Ascending aorta (tissue), 2 donors: ENCODE results near the gene SPATA1. TPM values are rescaled to one million over a fixed set of nuclear protein-coding genes. Genes with fewer than 3 reads are reported as not detected.

Experiments used
- DNase-seq, 2 donors: peaks; one replicate each; pipeline ENCODE4 v3.0.0-alpha.2; 2019; ENCODE audit warnings: low spot score in 2 of 2
- H3K27ac ChIP-seq, 2 donors: fragments of 200-600 bp; sonication (generic); one replicate each; pipeline ENCODE4 v1.5.1; 2016 to 2017; ENCODE audit warnings: mild to moderate bottlenecking in 1 of 2
- H3K27me3 ChIP-seq: fragments of 200-600 bp; sonication (generic); one replicate; pipeline ENCODE4 v1.5.1; 2017
- H3K36me3 ChIP-seq, 2 donors: fragments of 200-600 bp; sonication (generic); one replicate each; pipeline ENCODE4 v1.5.1; 2016
- H3K4me1 ChIP-seq, 2 donors: fragments of 200-600 bp; sonication (generic); one replicate each; pipeline ENCODE4 v1.5.1; 2016 to 2017; ENCODE audit warnings: mild to moderate bottlenecking in 1 of 2
- H3K4me3 ChIP-seq, 2 donors: fragments of 200-600 bp; sonication (generic); one replicate each; pipeline ENCODE4 v1.5.1; 2016 to 2017; ENCODE audit warnings: mild to moderate bottlenecking in 1 of 2
- H3K9me3 ChIP-seq, 2 donors: fragments of 200-600 bp; sonication (generic); one replicate each; pipeline ENCODE4 v1.5.1; 2016
- CTCF ChIP-seq, 3 experiments: fragments of 200-600 bp in 2 of 3; fragments of 450-650 bp in 1 of 3; sonication (generic) in 2 of 3; IDR thresholded peaks; one replicate each; pipeline ENCODE4 v1.5.1; 2016 to 2019; ENCODE audit warnings: antibody characterized with exemption in 3 of 3, mild to moderate bottlenecking in 1 of 3, moderate library complexity in 1 of 3
- intact Hi-C: fragments of 100-400 bp; cut with DNase I; formaldehyde crosslinking; loops from one replicate; pipeline ENCODE4 v1.15.1; 2023
- total RNA-seq: library from RNA; depleted of rRNA; stranded (reverse); fragments of >200 nt; gene quantifications from one replicate; pipeline ENCODE4 v1.1.0, GENCODE V29; 2016

SPATA1 gene
- total RNA-seq, 1 donor from 2014 or later: not detected

- no peaks in the 10 kb centered on the region for H3K27me3 ChIP-seq
- no peak for DNase-seq
- H3K36me3 ChIP-seq: peaks cover 51 to 79% of the 10 kb centered on the region in 2 donors
- H3K4me1 ChIP-seq: no peaks in the 10 kb centered on the region
- TF ChIP-seq CTCF (IDR thresholded peaks at IDR 0.05): no peak
- intact Hi-C loops: no loop called here
- H3K27ac ChIP-seq: no peak overlapping the region
- H3K4me3 ChIP-seq: no peak overlapping the region
- H3K9me3 ChIP-seq: no peaks in the 10 kb centered on the region
These were observed 12.4 kb upstream of the SPATA1 start for GRCh38 chr1:84493747-84494146.

GRCh38 chr1:84496498-84496897 is 9.7 kb upstream of the SPATA1 start:
- H3K27ac ChIP-seq: no peak overlapping the region
- H3K27me3 ChIP-seq: no peaks in the 10 kb centered on the region
- no peak overlapping the region for H3K4me3 ChIP-seq
- no peaks in the 10 kb centered on the region for H3K4me1 ChIP-seq
- H3K9me3 ChIP-seq: no peaks in the 10 kb centered on the region
- intact Hi-C loops: no loop called here
- TF ChIP-seq CTCF (IDR thresholded peaks at IDR 0.05): no peak
- DNase-seq: no peak
- peaks cover 37 to 76% of the 10 kb centered on the region in 2 donors for H3K36me3 ChIP-seq

- TF ChIP-seq CTCF (IDR thresholded peaks at IDR 0.05): no peak
- intact Hi-C loops: no loop called here
- Histone ChIP-seq H3K27ac (no peak overlapping the region), H3K27me3 (no peaks in the 10 kb centered on the region), H3K36me3 (peaks cover 31 to 64% of the 10 kb centered on the region in 2 donors), H3K4me3 (no peak overlapping the region), H3K4me1 (no peaks in the 10 kb centered on the region), H3K9me3 (no peaks in the 10 kb centered on the region)
- DNase-seq: no peak
These were observed 8.4 kb upstream of the SPATA1 start for GRCh38 chr1:84497631-84498275.

GRCh38 chr1:84502927-84503326 is 3.3 kb upstream of the SPATA1 start:
- H3K36me3 ChIP-seq: peaks cover 8 to 26% of the 10 kb centered on the region in 2 donors
- no peak for DNase-seq
- peaks cover 0 to 15% of the 10 kb centered on the region in 2 donors for H3K4me1 ChIP-seq
- no peaks in the 10 kb centered on the region for H3K27me3 ChIP-seq
- TF ChIP-seq CTCF (IDR thresholded peaks at IDR 0.05): no peak
- no peak overlapping the region for H3K27ac ChIP-seq
- H3K4me3 ChIP-seq: peak overlapping the region in 1 of 2 donors; percentile 7
- no peaks in the 10 kb centered on the region for H3K9me3 ChIP-seq
- intact Hi-C loops: loop anchor here (10.0 kb wide), 1 partner anchor 772 kb away; the partner anchor contains the start of gene BCL10

GRCh38 chr1:84504580-84505492 is 1.4 kb upstream of the SPATA1 start:
- Histone ChIP-seq H3K4me1 (peaks cover 0 to 15% of the 10 kb centered on the region in 2 donors), H3K36me3 (peaks cover under 1 to 9% of the 10 kb centered on the region in 2 donors), H3K27me3 (no peaks in the 10 kb centered on the region), H3K27ac (peak overlapping the region; percentile 95 to 99), H3K4me3 (peak overlapping the region; percentile 88 to 94), H3K9me3 (peaks cover 0 to 11% of the 10 kb centered on the region in 2 donors)
- intact Hi-C loops: loop anchor here (1.0 to 10.0 kb wide), 4 partner anchors 26 to 1072 kb away; partner anchors contain the start of genes BCL10 and RPF1
- DNase-seq: no peak
- TF ChIP-seq CTCF (IDR thresholded peaks at IDR 0.05): no peak
